Retinal pigment epithelial cell (primary cell): ENCODE results near the gene DDB1.

Experiments used
- DNase-seq: peaks from one replicate; pipeline ENCODE4 v3.0.0-alpha.2; 2010; ENCODE audit warnings: low read depth
- H3K4me3 ChIP-seq: 2 replicates; pipeline ENCODE4 v1.5.1; 2011; ENCODE audit warnings: mild to moderate bottlenecking, low read length, control low read depth, moderate library complexity
- TF ChIP-seq, protein P1 (sequence below): conservative IDR thresholded peaks from 2 replicates; pipeline ENCODE4 v1.5.1; 2011; ENCODE audit warnings: low read depth, low read length, control low read depth, inconsistent platforms

DDB1 gene

DNA sequence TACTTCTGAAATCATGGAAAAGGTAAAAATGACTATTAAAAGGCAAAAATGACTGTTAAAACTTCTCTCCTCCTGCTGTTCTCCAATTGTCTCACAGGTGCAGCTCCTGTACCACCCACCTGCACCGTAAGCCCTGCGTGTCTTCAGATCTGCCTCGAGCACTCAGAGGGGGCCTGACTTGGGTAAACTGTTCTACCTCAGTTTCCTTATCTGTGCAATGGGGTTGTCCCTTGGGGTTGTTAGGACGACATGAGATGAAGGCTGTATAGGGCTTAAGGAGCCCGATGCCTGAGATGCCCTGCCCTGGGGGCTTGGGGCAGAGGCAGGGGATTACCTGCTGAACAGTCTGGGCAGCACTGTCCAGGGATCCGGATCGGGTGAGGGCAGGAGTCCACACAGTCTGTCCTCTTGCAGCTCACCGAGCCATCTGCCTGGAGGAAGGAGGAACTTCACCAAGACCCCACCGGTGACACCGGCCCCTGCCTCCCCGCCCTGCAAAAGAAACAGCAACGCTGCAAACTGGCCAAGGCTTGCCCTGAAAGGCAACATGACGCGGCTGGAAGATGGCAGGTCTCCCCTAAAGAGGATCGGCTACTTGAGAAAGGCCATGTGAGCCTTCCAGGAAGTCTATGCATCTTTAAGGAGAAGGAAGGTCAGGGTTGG, 64.2 kb downstream of the DDB1 start:
- TF ChIP-seq, protein P1, sequence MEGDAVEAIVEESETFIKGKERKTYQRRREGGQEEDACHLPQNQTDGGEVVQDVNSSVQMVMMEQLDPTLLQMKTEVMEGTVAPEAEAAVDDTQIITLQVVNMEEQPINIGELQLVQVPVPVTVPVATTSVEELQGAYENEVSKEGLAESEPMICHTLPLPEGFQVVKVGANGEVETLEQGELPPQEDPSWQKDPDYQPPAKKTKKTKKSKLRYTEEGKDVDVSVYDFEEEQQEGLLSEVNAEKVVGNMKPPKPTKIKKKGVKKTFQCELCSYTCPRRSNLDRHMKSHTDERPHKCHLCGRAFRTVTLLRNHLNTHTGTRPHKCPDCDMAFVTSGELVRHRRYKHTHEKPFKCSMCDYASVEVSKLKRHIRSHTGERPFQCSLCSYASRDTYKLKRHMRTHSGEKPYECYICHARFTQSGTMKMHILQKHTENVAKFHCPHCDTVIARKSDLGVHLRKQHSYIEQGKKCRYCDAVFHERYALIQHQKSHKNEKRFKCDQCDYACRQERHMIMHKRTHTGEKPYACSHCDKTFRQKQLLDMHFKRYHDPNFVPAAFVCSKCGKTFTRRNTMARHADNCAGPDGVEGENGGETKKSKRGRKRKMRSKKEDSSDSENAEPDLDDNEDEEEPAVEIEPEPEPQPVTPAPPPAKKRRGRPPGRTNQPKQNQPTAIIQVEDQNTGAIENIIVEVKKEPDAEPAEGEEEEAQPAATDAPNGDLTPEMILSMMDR: no peak
- no peak for DNase-seq

DNA sequence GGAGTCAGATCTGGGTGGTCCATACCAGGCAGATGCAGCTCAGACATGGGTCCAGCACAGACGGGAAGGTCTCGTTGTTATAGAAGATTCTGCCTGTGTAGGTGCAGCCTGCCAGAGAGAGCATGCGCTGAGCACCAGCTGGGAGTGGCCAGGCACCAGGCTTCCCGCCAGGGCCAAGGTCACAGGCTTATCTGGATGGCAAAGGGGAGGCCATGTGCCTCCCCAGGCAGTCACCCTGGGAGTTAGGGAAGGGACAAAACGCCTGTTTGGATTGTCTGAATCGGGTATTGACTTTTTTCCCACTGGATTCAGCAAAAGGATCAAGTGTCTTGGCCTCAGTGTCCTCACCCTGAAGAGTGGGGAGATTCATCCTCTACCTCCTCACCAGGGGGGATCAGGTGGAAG, 65.5 kb downstream of the DDB1 start:
- TF ChIP-seq, protein P1: no peak
- H3K4me3 ChIP-seq: no peak overlapping the region
- DNase-seq: no peak

More for the DNA sequence above, 64.2 kb downstream of the DDB1 start:
- H3K4me3 ChIP-seq: no peak overlapping the region

- DNase-seq: peak; percentile 33
- H3K4me3 ChIP-seq: no peak overlapping the region
- TF ChIP-seq, protein P1: no peak
Measured at GRCh38 chr11:61266602-61267001, 66.3 kb downstream of the DDB1 start.

- TF ChIP-seq, protein P1: no peak
- no peak overlapping the region for H3K4me3 ChIP-seq
- no peak for DNase-seq
Measured at GRCh38 chr11:61265357-61265756, 67.5 kb downstream of the DDB1 start.

DNA sequence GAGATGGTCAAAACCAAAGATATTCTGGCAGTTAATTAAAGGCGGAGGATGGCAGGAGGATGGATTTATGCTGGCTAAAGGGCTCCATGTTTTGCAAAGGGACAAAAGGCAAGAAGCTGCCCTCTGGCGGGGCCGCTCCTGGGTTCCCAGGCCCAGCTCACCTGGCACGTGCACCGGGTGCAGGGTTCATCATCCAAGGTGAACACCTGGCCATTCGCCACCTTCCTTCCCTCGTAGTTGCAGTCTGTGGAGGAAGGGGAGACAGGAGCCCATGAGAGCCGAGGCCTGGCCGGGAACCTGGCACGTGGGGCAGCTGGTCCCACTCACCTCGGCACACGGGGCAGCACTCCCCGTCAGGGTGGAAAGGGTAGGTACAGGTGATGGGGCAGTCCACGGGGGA, 68.1 kb downstream of the DDB1 start:
- H3K4me3 ChIP-seq: no peak overlapping the region
- no peak for DNase-seq
- TF ChIP-seq, protein P1: no peak

GRCh38 chr11:61264371-61264770, 68.5 kb downstream of the DDB1 start:
- no peak for DNase-seq
- H3K4me3 ChIP-seq: no peak overlapping the region
- TF ChIP-seq, protein P1: no peak

GRCh38 chr11:61259363-61259762, 73.5 kb downstream of the DDB1 start:
- H3K4me3 ChIP-seq: no peak overlapping the region
- DNase-seq: no peak

More at GRCh38 chr11:61259363-61259762, 73.5 kb downstream of the DDB1 start:
- TF ChIP-seq, protein P1: no peak
